Neural cell (in vitro differentiated cells): ENCODE data around the gene EPC2. TPM values are rescaled to one million over a fixed set of nuclear protein-coding genes. Genes with fewer than 3 reads are reported as not detected.

ENCODE experiments used
- H2AFZ ChIP-seq: fragments of 200-600, 300-800 bp; sonication (generic), shearing (Covaris generic); 2 replicates; pipeline ENCODE4 v1.6.0; 2014; ENCODE audit warnings: low read depth, mild to moderate bottlenecking, antibody characterized with exemption, low read length, moderate library complexity
- H3F3A ChIP-seq: fragments of 200-600 bp; shearing (Covaris generic); 2 replicates; pipeline ENCODE4 v1.6.1; 2016; ENCODE audit warnings: mild to moderate bottlenecking, moderate library complexity, mixed read lengths, antibody characterized with exemption, low read length; ENCODE audit not compliant: insufficient read depth, poor library complexity, severe bottlenecking
- H3K27ac ChIP-seq: fragments of 200-600, 300-800 bp; sonication (generic), shearing (Covaris generic); 2 replicates; pipeline ENCODE4 v1.5.1; 2014; ENCODE audit warnings: mild to moderate bottlenecking, low read length, moderate library complexity
- H3K27me3 ChIP-seq: fragments of 300-800, 200-600 bp; sonication (generic), shearing (Covaris generic); 2 replicates; pipeline ENCODE4 v1.6.0; 2014; ENCODE audit warnings: mild to moderate bottlenecking, low read depth, low read length, moderate library complexity; ENCODE audit not compliant: insufficient read depth
- H3K36me3 ChIP-seq: fragments of 300-800, 200-600 bp; sonication (generic), shearing (Covaris generic); 2 replicates; pipeline ENCODE4 v1.5.1; 2014; ENCODE audit warnings: mild to moderate bottlenecking, antibody characterized with exemption, low read length, moderate library complexity; ENCODE audit not compliant: insufficient read depth
- H3K4me2 ChIP-seq: fragments of 300-800, 200-600 bp; sonication (generic), shearing (Covaris generic); 2 replicates; pipeline ENCODE4 v1.6.0; 2014; ENCODE audit warnings: mild to moderate bottlenecking, low read length
- H3K4me3 ChIP-seq: fragments of 300-800, 200-600 bp; sonication (generic), shearing (Covaris generic); 2 replicates; pipeline ENCODE4 v1.5.1; 2014; ENCODE audit warnings: mild to moderate bottlenecking, low read length, moderate library complexity
- H3K79me2 ChIP-seq: fragments of 200-600 bp; shearing (Covaris generic); replicated peaks from 2 replicates; pipeline ENCODE4 v1.6.0; 2014; ENCODE audit warnings: mild to moderate bottlenecking, low read length, moderate library complexity; ENCODE audit not compliant: insufficient read depth
- H3K9ac ChIP-seq: fragments of 300-800, 200-600 bp; sonication (generic), shearing (Covaris generic); 2 replicates; pipeline ENCODE4 v1.6.1; 2016; ENCODE audit warnings: mild to moderate bottlenecking, low read length, mixed read lengths
- H3K9me2 ChIP-seq: fragments of 200-600 bp; shearing (Covaris generic); 2 replicates; pipeline ENCODE4 v1.6.1; 2016; ENCODE audit warnings: mild to moderate bottlenecking, low read length, mixed read lengths; ENCODE audit not compliant: insufficient read depth
- H3K9me3 ChIP-seq: fragments of 200-600, 300-800 bp; sonication (generic), shearing (Covaris generic); 2 replicates; pipeline ENCODE4 v1.6.1; 2016; ENCODE audit warnings: mild to moderate bottlenecking, mixed run types, low read length, moderate library complexity, mixed read lengths
- H4K20me1 ChIP-seq: fragments of 200-600 bp; shearing (Covaris generic); 2 replicates; pipeline ENCODE4 v1.6.1; 2016; ENCODE audit warnings: mild to moderate bottlenecking, mixed run types; ENCODE audit not compliant: insufficient read depth
- CTCF ChIP-seq: fragments of 450-650 bp; IDR thresholded peaks from 2 replicates; pipeline ENCODE4 v1.5.1; 2014; ENCODE audit warnings: antibody characterized with exemption, mild to moderate bottlenecking, moderate library complexity; ENCODE audit not compliant: poor library complexity, severe bottlenecking
- EP300 ChIP-seq: fragments of 450-650 bp; conservative IDR thresholded peaks from 2 replicates; pipeline ENCODE4 v1.6.1; 2014; ENCODE audit warnings: antibody characterized with exemption, mild to moderate bottlenecking, moderate library complexity; ENCODE audit not compliant: poor library complexity, severe bottlenecking
- EZH2 ChIP-seq: fragments of 200-600, 300-800 bp; shearing (Covaris generic), sonication (generic); IDR thresholded peaks from 2 replicates; pipeline ENCODE4 v1.6.1; 2014; ENCODE audit warnings: antibody characterized with exemption, low read length, borderline replicate concordance, mild to moderate bottlenecking; ENCODE audit not compliant: insufficient read depth, poor library complexity, severe bottlenecking
- MXI1 ChIP-seq: fragments of 450-650 bp; conservative IDR thresholded peaks from 2 replicates; pipeline ENCODE4 v1.6.1; 2014; ENCODE audit warnings: antibody characterized with exemption, mild to moderate bottlenecking; ENCODE audit not compliant: poor library complexity, severe bottlenecking
- POLR2AphosphoS5 ChIP-seq: IDR thresholded peaks from 2 replicates; pipeline ENCODE4 v1.6.1; 2012
- RAD21 ChIP-seq: fragments of 450-650 bp; conservative IDR thresholded peaks from 2 replicates; pipeline ENCODE4 v1.6.1; 2014; ENCODE audit warnings: antibody characterized with exemption, mild to moderate bottlenecking, moderate library complexity
- REST ChIP-seq: IDR thresholded peaks from 2 replicates; pipeline ENCODE4 v1.6.1; 2012; ENCODE audit warnings: borderline replicate concordance
- SMC3 ChIP-seq: fragments of 450-650 bp; conservative IDR thresholded peaks from 2 replicates; pipeline ENCODE4 v1.6.1; 2014; ENCODE audit warnings: antibody characterized with exemption, mild to moderate bottlenecking, moderate library complexity; ENCODE audit not compliant: poor library complexity
- TAF1 ChIP-seq: IDR thresholded peaks from 2 replicates; pipeline ENCODE4 v1.6.1; 2012; ENCODE audit warnings: low read depth
- polyA plus RNA-seq: library from polyadenylated mRNA; depleted of rRNA; stranded (reverse); fragments of >200 nt; gene quantifications from 2 replicates; pipeline ENCODE4 v1.2.3, GENCODE V29; 2014

Gene EPC2
- polyA plus RNA-seq, 1 donor from 2014 or later = 43.9 TPM

GRCh38 chr2:148829618-148830017 lies 185.1 kb downstream of the EPC2 start:
- Histone ChIP-seq H2AFZ (no peak overlapping the region), H3K36me3 (no peaks in the 10 kb centered on the region), H3K79me2 (no peaks in the 10 kb centered on the region), H3K27ac (no peak overlapping the region), H3K4me3 (no peak overlapping the region), H3K9me3 (no peaks in the 10 kb centered on the region), H3F3A (no peaks in the 10 kb centered on the region), H4K20me1 (no peaks in the 10 kb centered on the region), H3K9me2 (no peaks in the 10 kb centered on the region), H3K9ac (no peak overlapping the region), H3K4me2 (no peak overlapping the region), H3K27me3 (no peaks in the 10 kb centered on the region)
- TF ChIP-seq TAF1 = no peak
- no peak for TF ChIP-seq POLR2AphosphoS5
- TF ChIP-seq CTCF = no peak
- no peak for TF ChIP-seq EZH2
- TF ChIP-seq RAD21 = no peak
- TF ChIP-seq SMC3 = no peak
- no peak for TF ChIP-seq MXI1
- TF ChIP-seq REST = no peak
- TF ChIP-seq EP300 = no peak

GRCh38 chr2:148832637-148833036 lies 188.1 kb downstream of the EPC2 start:
- Histone ChIP-seq H3K27me3 (no peaks in the 10 kb centered on the region), H2AFZ (no peak overlapping the region), H3K9me3 (no peaks in the 10 kb centered on the region), H3K4me2 (no peak overlapping the region), H4K20me1 (no peaks in the 10 kb centered on the region), H3K9me2 (no peaks in the 10 kb centered on the region), H3F3A (no peaks in the 10 kb centered on the region), H3K79me2 (no peaks in the 10 kb centered on the region), H3K36me3 (no peaks in the 10 kb centered on the region), H3K4me3 (no peak overlapping the region), H3K27ac (no peak overlapping the region), H3K9ac (no peak overlapping the region)
- TF ChIP-seq CTCF = no peak
- TF ChIP-seq POLR2AphosphoS5 = no peak
- no peak for TF ChIP-seq RAD21
- no peak for TF ChIP-seq REST
- TF ChIP-seq EZH2 = no peak
- no peak for TF ChIP-seq EP300
- no peak for TF ChIP-seq MXI1
- TF ChIP-seq TAF1 = no peak
- TF ChIP-seq SMC3 = no peak
